ENCODE results near the gene SULT1E1. TPM values are rescaled to one million over a fixed set of nuclear protein-coding genes. Genes with fewer than 3 reads are reported as not detected.

Gene SULT1E1
- total and polyA plus RNA-seq, 2 donors (not counting 1 experiment from before 2014, with no cell fraction given): not detected

DNA sequence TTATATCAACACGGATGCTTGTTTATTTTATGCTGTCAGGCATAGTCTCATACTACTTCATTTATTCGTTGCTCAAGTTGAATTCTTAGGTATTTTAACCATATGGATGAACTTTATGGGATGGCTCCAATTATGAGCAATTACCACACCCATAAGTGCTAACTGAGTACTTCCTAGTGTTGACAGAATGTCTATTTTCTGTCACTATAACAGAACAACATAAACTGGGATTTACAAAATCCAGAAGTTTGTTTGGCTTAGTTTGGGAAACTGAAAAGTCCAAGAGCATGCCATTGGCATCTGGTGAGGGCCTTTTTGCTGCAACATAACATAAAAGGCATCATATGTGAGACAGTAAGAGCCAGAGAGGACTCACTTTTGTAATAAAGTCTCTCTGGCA lies 21.0 kb downstream of the SULT1E1 start:
- Mint-ChIP-seq H3K27ac (no peak overlapping the region), H3K4me1 (no peaks in the 10 kb centered on the region), H3K27me3 (no peaks in the 10 kb centered on the region), H3K4me3 (no peak overlapping the region), H3K9me3 (ENCODE audit: insufficient read depth) (no peaks in the 10 kb centered on the region)
- ATAC-seq (ENCODE audit: low read depth) (no peak), DNase-seq (no peak)
- H3K27me3 ChIP-seq (replicated peaks in 1 of 4; ENCODE audit: control extremely low read depth in 1 of 4, control insufficient read depth in 3 of 4, insufficient read depth in 4 of 4, low read length in 3 of 4): no peaks in the 10 kb centered on the region
- no peak for TF ChIP-seq CTCF (IDR thresholded peaks at IDR 0.05)
- TF ChIP-seq EZH2 (IDR thresholded peaks at IDR 0.05; ENCODE audit: borderline replicate concordance, insufficient read depth, low read depth, low read length, poor library complexity, severe bottlenecking): no peak
- no peak overlapping the region for H3K4me2 ChIP-seq (replicated peaks; ENCODE audit: low read depth, low read length, poor library complexity, severe bottlenecking)
- ChIA-PET POLR2A (no interaction called here), CTCF (no interaction called here)
- H3K36me3 ChIP-seq (replicated peaks in 1 of 2; ENCODE audit: control extremely low read depth in 1 of 2, control insufficient read depth in 1 of 2, extremely low read depth in 1 of 2, insufficient read depth in 2 of 2, low read length in 1 of 2): no peaks in the 10 kb centered on the region
- H4K20me1 ChIP-seq (ENCODE audit: control insufficient read depth, insufficient read depth, low read length, poor library complexity, severe bottlenecking): no peaks in the 10 kb centered on the region
- no peak overlapping the region for H3K9ac ChIP-seq (ENCODE audit: low read length)
- no peak overlapping the region for H3K4me3 ChIP-seq (ENCODE audit: control extremely low read depth in 1 of 5, extremely low read depth in 1 of 5, insufficient read depth in 1 of 5, low read depth in 2 of 5, low read length in 4 of 5)
- intact Hi-C loops (cut with micrococcal nuclease): no loop called here
- H3K27ac ChIP-seq (ENCODE audit: low read length in 2 of 2): no peak overlapping the region
- no peaks in the 10 kb centered on the region for H3K4me1 ChIP-seq (ENCODE audit: control insufficient read depth in 2 of 2, insufficient read depth in 2 of 2, low read length in 2 of 2)
- no peaks in the 10 kb centered on the region for H3K9me3 ChIP-seq (ENCODE audit: control extremely low read depth in 1 of 3, control insufficient read depth in 2 of 3, insufficient read depth in 1 of 3, low read length in 2 of 3)
- no CpG with 5 or more reads among the region's 2 CpGs for WGBS (ENCODE audit: insufficient coverage)
- H2AFZ ChIP-seq (ENCODE audit: insufficient read depth, low read depth, low read length, poor library complexity, severe bottlenecking): no peak overlapping the region
- no peaks in the 10 kb centered on the region for H3K79me2 ChIP-seq (ENCODE audit: control insufficient read depth, insufficient read depth, low read length)

DNA sequence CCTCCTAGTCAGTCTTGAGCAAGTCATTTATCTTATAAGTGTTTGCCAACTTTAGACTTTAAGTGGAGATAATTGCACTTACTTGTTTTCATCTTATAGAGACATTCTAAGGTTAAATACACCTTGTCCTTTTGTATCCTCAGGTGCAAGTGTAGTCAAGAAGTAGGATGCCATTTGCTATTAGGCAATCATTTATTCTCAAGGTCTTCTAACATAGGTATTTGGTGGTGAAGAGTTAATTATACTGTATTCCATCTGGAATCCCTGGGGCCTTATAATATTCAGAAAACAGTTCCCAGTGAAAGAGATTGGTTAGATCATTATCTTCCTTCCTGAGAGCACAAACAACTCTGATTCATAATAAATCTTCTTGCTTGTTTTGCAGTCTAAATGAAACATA lies 23.7 kb downstream of the SULT1E1 start:
- H3K4me3 Mint-ChIP-seq: no peak overlapping the region
- Histone ChIP-seq H3K9ac (ENCODE audit: low read length) (no peak overlapping the region), H4K20me1 (ENCODE audit: control insufficient read depth, insufficient read depth, low read length, poor library complexity, severe bottlenecking) (no peaks in the 10 kb centered on the region), H2AFZ (ENCODE audit: insufficient read depth, low read depth, low read length, poor library complexity, severe bottlenecking) (no peak overlapping the region), H3K27ac (ENCODE audit: low read length in 2 of 2) (no peak overlapping the region), H3K79me2 (ENCODE audit: control insufficient read depth, insufficient read depth, low read length) (no peaks in the 10 kb centered on the region), H3K27me3 (replicated peaks in 1 of 4; ENCODE audit: control extremely low read depth in 1 of 4, control insufficient read depth in 3 of 4, insufficient read depth in 4 of 4, low read length in 3 of 4) (no peaks in the 10 kb centered on the region), H3K4me3 (ENCODE audit: control extremely low read depth in 1 of 5, extremely low read depth in 1 of 5, insufficient read depth in 1 of 5, low read depth in 2 of 5, low read length in 4 of 5) (no peak overlapping the region), H3K9me3 (ENCODE audit: control extremely low read depth in 1 of 3, control insufficient read depth in 2 of 3, insufficient read depth in 1 of 3, low read length in 2 of 3) (peaks cover 0 to 3% (median 0%) of the 10 kb centered on the region in 3 donors), H3K4me1 (ENCODE audit: control insufficient read depth in 2 of 2, insufficient read depth in 2 of 2, low read length in 2 of 2) (peaks cover 8 to 12% of the 10 kb centered on the region in 2 donors), H3K36me3 (replicated peaks in 1 of 2; ENCODE audit: control extremely low read depth in 1 of 2, control insufficient read depth in 1 of 2, extremely low read depth in 1 of 2, insufficient read depth in 2 of 2, low read length in 1 of 2) (no peaks in the 10 kb centered on the region), H3K4me2 (replicated peaks; ENCODE audit: low read depth, low read length, poor library complexity, severe bottlenecking) (no peak overlapping the region)
- no peaks in the 10 kb centered on the region for H3K9me3 Mint-ChIP-seq (ENCODE audit: insufficient read depth)
- ChIA-PET POLR2A (no interaction called here), CTCF (no interaction called here)
- intact Hi-C loops (cut with micrococcal nuclease): no loop called here
- H3K4me1 Mint-ChIP-seq: peaks cover 6% of the 10 kb centered on the region
- H3K27me3 Mint-ChIP-seq: no peaks in the 10 kb centered on the region
- DNase-seq (no peak), ATAC-seq (ENCODE audit: low read depth) (no peak)
- TF ChIP-seq CTCF (IDR thresholded peaks at IDR 0.05) (no peak), EZH2 (IDR thresholded peaks at IDR 0.05; ENCODE audit: borderline replicate concordance, insufficient read depth, low read depth, low read length, poor library complexity, severe bottlenecking) (no peak)
- no peak overlapping the region for H3K27ac Mint-ChIP-seq

All from B cell (primary cell).